GM21390 (cell line): ENCODE data around the gene CAMTA1.

Source experiments
- ATAC-seq: cut with Tn5 transposase; IDR thresholded peaks from one replicate; pipeline ENCODE4 v1.9.1; 2021; ENCODE audit not compliant: unreplicated experiment

The CAMTA1 gene

DNA sequence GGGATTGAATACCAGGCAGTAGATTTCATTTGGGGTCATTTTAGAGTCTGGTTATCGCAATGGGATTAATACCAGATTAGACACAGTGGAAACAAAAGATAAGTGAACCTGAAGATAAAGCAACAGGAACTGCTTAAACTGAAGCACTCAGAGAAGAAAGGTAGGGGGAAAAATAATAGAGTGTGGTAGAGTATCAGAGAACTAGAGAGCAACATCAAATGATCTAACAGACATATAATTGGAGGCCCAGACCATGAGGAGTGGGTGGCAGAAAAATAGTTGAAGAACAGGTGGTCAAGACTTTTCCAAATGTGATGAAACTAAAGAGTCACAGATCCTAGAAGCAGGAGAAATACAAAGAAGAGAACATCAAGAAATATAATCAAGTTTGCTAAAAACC lies 484.3 kb downstream of the CAMTA1 start:
- no peak for ATAC-seq

DNA sequence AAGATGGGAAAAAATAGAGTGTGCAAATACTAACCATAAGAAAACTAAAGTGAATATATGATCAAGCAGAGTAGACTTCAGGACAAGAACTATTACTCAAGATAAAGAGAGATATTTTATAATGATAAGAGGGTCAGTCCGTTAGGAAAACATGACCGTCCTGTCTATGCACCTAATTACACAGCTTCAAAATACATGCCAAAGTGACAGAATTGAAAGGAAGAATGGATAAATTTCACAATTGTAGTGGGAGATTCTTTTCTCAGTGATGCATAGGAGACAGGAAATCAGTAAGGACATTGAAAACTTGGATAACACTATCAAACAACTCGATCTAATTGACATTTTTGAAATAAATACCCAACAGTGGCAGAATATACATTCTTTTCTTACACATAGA lies 489.0 kb downstream of the CAMTA1 start:
- ATAC-seq = no peak

DNA sequence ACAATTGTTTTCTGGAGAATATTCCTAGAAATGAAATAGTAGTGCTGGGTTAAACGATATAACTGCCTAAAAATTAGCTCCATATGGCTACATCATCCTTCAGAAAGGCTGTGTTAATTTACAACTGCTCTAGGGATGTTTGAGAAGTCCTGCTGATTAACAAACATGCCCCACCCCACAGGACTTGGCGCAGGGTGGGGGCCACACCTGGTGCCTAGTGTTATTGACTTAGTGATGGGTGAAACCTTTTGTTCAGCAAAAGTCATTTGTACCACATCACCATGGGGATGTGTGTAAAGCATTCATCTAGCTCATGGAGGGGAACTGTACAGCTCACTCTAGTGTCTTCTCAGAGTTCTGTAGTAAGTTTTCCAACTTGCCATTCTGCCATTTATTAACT lies 492.8 kb downstream of the CAMTA1 start:
- ATAC-seq = no peak

DNA sequence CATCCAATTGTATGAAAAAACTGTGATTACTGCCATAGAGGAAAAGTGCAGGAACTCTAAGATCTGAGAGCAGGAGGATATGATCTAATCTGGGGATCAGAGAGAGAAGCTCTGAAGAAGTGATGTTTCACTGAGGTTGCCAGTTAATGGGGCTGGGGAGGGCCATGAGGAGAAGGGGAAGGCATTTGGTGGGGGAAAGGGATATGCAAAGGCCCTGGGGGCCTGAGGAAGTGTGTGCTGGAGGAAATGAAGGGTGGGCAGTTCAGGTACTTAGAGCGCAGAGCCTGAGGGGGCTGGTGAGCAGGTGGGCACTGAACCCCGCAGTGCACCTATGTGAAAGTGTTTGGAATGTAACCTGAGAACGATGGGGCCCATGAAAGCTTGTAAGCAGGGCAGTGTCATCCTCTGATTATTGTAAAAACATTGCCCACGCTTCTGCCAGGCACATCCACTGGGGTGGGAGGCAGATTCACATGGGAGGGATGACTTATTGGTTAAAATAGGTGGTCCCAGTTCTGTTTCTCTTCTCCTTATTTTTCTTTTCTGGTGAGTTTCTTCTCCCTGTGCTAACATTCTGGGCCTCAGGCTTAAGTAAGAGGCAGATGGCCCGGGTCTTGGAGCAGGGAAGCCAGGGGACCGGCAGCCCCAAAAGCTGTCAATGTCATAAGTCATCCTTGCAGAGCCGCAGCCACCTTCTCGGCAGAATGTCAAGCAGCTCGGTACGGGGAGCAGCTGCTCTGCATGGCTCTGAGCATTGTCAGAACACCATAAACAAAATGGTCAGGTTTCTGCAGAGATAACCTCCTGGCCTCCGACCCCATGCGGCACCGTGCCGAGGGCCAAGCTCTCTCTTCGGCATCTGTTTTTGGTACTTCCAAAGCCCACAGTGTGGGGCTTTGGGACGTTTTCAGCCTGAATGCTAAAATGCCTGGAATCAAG lies 493.8 kb downstream of the CAMTA1 start:
- no peak for ATAC-seq

DNA sequence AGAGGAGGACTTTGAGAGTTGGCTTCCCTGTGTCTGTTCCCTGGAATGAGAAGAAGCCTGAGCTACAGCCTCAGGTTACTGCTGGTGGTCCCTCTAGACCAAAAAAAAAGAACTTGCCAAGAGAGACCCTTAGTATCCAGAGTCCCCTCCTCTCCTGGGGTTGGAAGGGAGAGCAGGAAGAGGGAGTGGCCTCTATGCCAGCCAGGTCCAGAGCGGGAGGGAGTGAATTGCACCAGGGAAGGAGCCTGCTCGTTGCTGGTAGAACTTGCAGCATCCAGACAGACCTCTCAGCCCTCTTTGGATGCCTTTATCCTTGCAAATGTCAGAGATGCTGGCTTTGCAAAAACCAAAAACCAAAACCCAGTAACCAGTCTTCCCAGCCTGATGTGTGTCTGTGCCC lies 494.5 kb downstream of the CAMTA1 start:
- no peak for ATAC-seq

DNA sequence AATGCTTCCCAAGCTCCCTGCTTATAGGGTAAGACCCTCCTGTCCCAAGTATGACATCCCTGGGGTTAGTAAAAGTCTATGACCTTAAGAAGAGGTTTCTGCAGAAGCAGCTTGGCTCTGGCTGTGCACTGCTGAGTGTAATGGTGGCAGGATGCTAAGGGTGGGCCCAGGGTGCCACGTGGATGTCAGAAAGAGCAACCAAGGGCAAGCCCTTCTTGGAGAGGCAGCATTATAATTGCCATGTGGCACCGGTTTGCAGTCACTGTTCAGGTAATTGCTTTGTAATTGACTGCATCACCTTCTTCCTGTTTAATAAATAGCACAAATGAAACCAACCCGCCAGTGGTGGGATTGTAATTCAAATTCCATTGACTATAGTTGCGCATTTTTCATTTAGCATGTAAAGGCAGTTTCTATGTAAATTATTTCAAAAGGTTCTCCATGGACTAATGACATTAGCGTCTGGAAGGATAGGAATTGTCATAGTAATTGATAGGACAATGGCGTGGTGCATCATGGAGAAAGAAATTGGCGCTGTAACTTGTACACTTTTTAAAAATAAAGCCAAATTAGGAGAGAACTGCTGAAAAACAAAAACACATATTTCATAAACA lies 495.2 kb downstream of the CAMTA1 start:
- ATAC-seq = no peak

DNA sequence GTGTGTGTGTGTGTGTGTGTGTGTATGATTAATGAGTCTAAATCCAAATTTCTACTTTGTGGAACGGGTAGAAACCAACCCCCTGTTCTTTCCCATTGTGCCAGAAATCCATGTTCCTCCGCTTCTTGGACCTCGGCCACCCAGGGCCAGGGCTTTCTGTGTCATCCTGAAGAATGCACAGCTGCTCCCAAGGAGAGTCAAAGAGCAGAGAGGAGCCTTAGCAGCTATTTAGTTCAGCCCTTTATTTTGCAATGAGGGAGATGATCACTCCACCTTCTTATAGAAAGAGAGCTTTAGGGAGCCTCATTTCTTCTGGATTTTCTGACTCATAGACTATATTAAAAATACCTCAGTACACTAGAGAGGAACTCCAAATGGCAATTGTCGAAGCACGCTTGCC lies 496.6 kb downstream of the CAMTA1 start:
- no peak for ATAC-seq

DNA sequence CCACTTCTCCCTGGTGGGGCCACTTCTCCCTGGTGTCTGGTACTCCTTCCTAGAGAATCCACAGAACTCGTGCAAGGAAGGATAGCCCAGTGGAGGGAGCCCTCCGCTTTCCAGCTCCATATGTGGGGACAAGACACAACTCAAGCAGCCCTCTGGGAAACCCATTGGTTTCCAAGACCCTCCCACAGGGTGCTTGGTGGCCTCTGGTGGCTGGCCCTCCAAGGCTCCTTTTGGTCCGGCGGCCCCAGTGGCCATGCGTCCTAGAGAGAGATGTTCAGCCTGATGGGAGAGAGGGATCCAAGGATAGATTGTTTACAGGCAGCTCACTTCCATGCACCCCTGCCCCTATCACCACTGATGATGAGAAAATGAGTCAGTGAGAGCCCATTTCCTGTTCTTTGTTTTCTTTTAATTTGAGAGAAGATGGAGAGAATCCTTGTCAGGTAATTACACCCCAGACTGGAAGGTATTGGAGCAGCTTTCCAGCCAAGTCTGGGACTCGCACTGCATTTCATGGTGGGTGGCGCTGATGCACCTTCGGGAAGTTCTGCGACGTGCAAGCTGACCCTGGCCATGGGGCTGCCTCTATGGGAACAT lies 499.7 kb downstream of the CAMTA1 start:
- no peak for ATAC-seq

DNA sequence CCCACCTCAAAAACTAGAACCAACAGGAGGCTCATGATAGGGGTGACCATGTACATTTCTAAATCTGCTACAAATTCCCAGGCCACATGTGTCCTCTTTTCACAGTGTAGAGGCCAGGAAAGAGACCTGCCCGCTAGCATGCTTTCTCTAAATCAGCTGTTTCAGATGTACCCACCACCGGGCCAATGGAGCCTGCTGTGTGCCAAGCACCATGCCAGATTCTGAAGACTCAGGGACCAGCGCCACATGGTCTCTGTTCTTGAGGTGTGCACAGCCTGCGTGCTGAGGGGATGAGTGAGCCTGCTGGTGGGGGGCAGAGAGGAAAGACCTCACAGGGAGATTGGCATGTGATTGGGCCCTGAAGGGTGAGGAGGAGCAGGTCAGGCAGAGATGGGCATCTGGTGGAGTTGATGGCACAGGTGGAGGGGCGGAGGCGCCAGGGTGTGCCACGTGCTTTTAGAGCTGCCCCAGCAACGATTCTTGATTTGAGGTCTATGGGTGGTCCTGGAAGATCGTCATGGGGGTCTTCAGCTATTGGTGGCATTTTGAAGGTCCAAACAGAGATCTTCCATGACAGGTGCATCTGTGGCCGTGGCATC lies 500.7 kb downstream of the CAMTA1 start:
- no peak for ATAC-seq

DNA sequence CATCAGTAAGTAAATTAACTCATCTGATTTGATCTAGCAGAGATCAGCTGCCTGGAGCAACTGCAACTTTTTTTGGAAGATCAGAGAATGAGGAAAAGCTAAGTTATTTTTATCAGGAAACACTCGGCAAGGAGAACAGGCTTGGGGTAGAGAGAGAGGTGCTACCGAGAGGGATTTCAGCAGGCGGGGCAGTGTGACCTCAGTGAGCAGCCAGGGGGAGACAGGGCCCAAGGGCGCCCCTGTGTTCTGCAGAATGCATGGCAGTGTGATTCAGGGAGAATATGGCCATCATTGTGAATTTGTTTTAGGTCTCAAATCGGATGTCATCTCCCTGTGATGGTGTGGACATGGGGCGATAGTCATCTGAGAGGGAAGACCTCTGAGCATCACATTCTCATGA lies 501.8 kb downstream of the CAMTA1 start:
- ATAC-seq = no peak

DNA sequence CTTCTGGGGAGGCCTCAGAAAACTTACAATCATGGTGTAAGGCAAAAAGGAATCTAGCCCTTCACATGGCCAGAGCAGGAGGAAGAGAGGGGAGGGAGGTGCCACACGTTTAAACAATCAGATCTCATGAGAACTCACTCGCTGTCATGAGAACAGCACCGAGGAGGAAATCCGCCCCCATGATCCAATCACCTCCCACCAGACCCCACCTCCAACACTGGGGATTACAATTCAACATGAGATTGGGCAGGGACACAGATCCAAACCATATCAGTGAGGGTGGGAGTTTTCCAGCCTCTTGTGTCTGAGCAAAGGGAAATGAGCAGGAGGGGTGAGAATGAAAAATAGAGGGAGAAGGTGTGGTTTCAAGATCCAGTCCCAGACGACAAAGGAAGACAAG lies 503.7 kb downstream of the CAMTA1 start:
- ATAC-seq = no peak

DNA sequence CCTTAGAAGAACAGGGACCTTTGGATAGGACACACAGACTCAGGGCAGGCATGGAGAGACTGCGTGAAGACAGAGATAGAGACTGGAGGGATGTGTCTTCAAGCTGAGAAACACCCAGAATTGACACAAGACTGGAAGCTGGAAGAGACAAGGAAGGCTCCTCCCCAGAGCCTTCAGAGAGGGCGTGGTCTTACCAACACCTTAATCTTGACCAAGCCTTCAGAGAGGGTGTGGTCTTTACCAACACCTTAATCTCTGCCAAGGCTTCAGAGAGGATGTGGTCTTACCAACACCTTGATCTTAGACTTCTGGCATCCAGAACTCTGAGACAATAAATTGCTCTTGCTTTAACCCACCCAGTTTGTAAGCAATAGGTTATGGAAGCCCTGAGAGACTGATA lies 504.4 kb downstream of the CAMTA1 start:
- no peak for ATAC-seq

DNA sequence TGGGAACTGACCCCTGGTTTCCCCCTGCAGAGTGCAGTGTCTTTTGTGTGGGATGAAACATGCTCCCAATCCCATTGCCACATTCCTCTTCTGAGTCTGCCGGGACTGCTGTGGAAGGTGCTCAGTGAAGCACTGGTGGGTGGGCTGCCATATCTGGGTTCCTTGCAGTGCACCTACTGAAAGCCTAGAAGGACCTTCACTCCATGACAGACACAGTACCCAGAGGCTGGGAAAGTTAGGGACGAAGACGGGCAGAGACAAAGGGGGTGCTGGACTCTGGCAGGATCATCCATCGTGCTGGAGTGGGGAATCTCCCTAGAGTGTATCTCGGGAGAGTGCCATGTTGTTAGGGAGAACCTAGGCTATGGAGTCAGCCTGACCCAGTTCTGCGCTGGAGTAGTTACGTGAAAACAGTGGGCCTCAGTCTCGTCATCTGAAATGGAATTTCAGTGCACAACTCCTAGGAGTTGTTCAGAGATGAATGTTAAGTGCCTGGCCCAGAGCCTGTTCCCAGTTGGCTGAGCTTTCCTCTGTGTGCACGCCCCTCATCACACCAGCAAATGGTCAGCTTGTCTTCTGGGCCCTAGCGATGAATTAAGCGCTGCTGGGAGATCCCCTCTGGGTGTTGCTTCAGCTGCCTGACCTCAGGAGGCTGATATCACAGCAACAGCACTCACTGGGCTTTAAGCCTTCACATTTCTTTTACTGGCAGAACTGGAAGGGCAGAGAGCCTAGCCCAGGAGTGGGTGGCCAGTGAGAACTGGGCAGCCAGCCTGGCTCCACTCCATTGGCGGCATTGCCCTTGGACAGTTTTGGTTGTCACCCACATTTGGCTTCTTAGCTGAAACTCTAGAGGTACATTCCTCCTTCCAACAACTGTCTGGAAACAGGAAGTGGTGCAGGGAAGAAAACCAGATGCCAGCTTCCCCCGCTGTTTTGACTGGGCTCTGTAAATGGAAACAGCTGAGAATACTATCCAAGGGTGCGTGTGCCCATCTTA lies 506.0 kb downstream of the CAMTA1 start:
- ATAC-seq = no peak

DNA sequence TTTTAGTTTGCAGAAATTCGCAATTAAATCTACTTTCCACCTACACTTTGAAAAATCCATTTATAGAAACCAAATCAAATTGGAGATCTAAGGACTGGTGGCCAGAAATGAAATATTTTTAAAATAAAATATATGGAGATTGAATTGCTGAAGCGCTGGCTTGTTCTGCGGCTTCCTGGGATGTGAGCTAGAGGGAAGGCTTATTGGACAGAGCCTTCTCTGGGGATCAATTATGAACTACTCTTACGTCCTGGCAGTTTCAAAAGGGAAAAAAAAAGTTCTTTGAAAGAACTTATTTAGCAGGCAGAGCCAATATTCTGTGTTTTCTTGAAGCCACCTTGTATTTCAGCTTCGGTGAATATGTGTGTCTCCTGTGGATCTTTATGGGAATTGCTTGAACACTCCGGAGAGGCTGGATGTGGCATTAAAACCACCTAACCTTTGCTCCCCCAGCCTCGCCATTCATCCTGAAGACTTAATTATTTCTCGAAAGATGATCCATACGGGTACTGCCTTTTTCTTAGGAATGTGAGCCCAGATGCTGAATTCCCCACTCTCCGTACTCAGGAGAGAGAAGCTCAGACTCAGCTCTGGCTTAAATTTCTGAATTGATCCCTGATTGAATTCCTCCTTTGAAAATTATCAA lies 506.9 kb downstream of the CAMTA1 start:
- no peak for ATAC-seq

DNA sequence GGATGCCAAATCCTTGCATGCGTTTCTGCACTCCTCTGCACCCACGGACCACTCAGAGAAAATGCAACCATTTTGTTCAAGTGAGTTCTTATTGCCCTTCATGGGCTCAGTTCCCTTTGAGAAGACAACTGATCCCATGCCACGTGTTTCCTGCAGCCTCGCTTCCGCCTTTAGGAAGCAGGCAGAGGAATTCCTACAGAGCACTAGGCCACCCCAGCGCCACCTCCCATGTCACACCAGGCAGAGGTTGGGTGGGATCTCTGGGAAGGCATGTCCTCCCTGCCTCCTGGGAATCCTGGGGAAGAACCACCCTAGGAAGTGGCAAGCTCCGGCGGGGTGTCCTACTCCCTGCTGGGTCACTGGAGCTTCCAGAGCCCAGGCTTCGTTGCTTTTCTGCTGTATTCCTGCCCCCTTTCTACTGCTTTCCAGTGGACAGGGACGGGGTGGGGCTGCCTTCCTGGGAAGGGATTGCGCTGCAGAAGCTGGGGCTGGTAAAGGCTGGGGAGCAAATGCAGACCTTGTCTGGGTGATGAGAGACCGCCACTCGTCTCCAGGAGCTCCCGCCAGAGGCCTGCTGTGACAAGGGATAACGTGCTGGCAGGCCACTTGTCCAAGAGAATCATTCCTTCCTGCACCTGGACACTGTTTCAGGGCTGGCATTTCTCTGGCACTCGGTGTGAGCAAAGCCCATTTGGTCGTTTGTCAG lies 507.6 kb downstream of the CAMTA1 start:
- no peak for ATAC-seq

DNA sequence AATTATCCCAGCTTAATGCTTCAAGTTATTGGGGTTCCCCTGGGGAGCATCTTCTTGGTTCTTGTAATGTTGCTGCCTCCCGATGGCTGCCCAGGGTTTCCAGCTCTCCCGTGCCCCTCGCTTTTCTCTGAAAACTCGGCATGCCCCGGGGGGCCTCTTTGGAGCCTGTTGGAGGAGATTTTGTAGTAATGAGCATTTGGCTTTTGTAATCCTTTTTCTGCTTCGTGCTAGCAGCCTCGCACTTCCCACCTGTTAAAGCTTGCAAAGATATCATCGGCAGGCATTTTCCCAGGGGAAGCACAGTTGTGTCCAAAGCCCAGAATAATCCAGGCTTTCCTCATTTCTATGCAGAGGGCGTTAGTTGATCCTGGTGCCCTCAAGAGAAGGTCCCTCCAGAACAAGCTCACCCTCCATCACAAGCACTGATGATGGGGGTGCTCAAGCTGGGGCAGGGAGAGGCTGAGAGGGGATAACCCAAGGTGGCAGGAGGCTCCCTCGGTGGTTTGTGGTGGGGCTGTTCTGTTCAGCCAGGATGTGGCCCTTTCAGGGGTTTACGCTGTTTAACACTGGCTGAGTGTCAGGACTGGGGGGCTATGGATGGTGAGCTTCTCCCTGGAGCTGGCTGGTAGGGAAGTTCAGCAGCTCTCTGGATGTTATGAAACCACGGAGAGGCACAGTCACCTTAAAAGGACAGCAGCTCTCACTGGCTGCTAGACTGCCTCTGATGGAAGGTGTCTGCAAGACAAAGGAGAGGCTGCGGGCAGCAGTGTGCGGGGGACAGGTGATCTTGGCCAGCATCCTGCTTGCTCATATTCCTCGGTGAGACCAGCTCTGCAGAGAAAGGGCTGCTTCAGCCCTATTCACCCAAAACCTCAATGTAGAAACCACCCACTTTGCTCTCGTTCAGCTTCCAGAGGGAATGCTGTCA lies 508.7 kb downstream of the CAMTA1 start:
- ATAC-seq = no peak

DNA sequence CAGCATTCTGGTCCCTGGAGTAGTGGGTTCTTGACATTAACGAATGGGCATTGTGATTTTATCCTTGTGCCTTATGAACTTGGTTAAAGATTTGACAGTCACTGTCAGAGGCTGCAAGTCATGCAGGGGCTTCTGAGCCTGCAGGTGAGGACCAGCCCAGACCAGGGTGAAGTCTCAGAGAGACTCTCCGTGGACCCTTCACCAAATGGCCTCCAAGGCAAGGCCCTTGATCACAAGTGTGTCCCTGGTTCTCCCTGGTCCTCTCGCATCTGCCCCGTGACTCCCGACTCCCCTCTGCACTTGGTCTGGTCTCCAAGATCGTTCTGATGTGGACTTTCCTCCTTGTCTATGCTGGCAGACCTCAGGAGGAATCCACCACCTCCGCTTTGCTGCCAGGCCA lies 509.4 kb downstream of the CAMTA1 start:
- ATAC-seq = no peak

DNA sequence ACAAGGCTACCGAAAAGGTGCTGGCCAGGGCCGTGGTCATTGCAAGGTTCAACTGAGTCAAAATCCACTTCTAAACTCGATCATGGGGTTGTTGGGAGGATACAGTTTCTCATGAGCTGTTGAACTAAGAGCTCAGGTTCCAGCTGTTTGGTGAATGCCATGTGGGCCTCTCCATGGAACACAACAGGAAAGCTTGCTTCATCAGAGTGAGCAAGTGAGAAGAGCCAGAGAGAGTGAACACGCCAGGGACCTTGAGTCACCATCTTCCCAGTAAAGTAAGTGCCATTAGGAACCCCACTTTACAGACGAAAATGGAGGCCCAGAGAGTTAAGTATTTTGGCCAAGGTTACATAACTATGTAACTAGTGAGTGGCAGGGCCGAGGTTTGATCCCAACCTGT lies 510.7 kb downstream of the CAMTA1 start:
- ATAC-seq = no peak
